ENCODE results near the gene MYO9B.

MYO9B gene

DNA sequence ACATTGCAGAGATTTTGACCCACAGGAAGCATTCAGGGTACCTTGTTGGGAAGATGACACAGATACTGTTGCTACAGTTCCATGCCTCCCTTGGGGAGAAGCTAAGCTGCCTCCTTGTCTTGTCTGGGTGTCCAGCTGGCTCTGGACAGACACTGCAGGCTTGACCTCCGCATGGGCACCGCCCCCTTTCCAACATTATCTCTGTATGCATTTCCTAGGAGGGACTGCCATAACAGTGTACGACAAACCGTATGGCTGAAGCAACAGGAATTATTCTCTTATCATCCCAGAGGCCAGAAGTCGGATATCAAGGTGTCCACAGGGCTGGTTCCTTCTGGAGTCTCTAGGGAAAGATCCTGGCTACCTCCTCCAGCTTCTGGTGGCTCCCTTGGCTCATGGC lies 72.6 kb downstream of the MYO9B start:
- Histone ChIP-seq H3K4me3 (no peak overlapping the region), H3K36me3 (ENCODE audit: insufficient read depth, low read length) (no peaks in the 10 kb centered on the region), H3K9ac (ENCODE audit: insufficient read length) (no peak overlapping the region), H3K9me3 (ENCODE audit: low read depth, low read length) (no peaks in the 10 kb centered on the region), H3K27ac (no peak overlapping the region)
- TF ChIP-seq EZH2 (IDR thresholded peaks at IDR 0.05) (no peak), FOXP2 (optimal IDR thresholded peaks at IDR 0.05; ENCODE audit: control extremely low read depth, extremely low read length, insufficient read depth) (no peak), POLR2AphosphoS5 (IDR thresholded peaks at IDR 0.05; ENCODE audit: borderline replicate concordance, low read depth, low read length) (no peak)
- no peak for DNase-seq (ENCODE audit: low read depth, low spot score)

DNA sequence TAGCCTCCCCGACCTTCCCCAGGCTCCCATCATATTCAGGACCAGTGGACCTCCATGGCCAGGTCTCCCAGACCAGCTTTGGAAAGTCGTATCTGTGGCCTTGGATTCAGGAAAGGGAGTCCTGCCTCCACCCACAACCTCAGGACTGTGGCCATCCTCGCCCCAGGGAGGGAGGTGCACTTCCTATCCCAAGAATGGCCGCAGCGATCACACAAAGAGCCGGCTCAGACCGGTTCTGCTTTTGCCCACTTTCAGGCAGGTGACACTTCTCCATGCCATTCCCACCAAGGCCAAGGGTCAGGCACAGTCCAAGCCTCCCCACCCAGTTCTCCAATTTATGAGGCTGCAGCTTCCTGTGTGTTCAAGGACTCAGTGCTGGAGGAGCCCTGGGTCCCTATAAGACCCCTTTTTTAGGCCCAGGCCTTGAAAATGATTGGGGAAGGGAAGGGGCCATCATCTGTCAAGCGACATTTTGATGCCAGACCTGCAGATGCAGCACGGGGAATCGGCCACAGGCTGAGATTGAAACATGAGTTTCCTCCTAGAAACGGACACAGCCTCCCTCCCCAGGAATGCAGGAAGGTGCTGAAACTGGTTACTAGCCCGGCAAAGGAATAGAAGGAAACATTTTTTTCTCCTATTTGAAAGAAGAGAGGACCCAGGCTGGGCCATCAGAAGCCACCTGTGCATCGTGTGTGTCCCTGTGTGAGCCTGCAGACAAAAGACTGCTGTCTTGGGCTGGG lies 74.0 kb downstream of the MYO9B start:
- no peak overlapping the region for H3K4me3 ChIP-seq
- DNase-seq (ENCODE audit: low read depth, low spot score) = no peak
- H3K9ac ChIP-seq (ENCODE audit: insufficient read length) = no peak overlapping the region
- no peak for TF ChIP-seq FOXP2 (optimal IDR thresholded peaks at IDR 0.05; ENCODE audit: control extremely low read depth, extremely low read length, insufficient read depth)
- no peak for TF ChIP-seq EZH2 (IDR thresholded peaks at IDR 0.05)
- no peak for TF ChIP-seq POLR2AphosphoS5 (IDR thresholded peaks at IDR 0.05; ENCODE audit: borderline replicate concordance, low read depth, low read length)
- H3K36me3 ChIP-seq (ENCODE audit: insufficient read depth, low read length) = no peaks in the 10 kb centered on the region; the same call in 1 of the 2 replicates
- H3K9me3 ChIP-seq (ENCODE audit: low read depth, low read length) = no peaks in the 10 kb centered on the region
- no peak overlapping the region for H3K27ac ChIP-seq

DNA sequence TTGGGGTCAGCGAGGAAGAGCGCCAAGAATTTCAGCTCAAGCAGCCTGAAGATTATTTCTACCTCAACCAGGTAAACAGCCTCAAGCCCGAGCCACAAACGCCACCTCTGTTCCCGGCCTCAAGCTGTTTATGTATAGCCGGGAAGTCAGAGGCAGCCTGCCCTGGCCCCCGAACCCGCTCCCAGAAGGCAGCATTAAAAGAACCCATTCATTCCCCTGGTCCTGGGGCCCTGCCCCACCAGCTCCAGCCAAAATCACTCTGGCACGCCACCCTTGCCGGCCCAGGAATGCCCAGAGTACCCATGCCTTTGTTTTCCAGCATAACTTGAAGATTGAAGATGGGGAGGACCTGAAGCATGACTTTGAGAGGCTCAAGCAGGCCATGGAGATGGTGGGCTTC lies 78.4 kb downstream of the MYO9B start:
- Histone ChIP-seq H3K36me3 (ENCODE audit: insufficient read depth, low read length) (no peaks in the 10 kb centered on the region; the same call in 1 of the 2 replicates), H3K27ac (no peak overlapping the region), H3K9me3 (ENCODE audit: low read depth, low read length) (no peaks in the 10 kb centered on the region), H3K4me3 (no peak overlapping the region), H3K9ac (ENCODE audit: insufficient read length) (no peak overlapping the region)
- DNase-seq (ENCODE audit: low read depth, low spot score) = no peak
- TF ChIP-seq EZH2 (IDR thresholded peaks at IDR 0.05) = no peak
- no peak for TF ChIP-seq POLR2AphosphoS5 (IDR thresholded peaks at IDR 0.05; ENCODE audit: borderline replicate concordance, low read depth, low read length)
- no peak for TF ChIP-seq FOXP2 (optimal IDR thresholded peaks at IDR 0.05; ENCODE audit: control extremely low read depth, extremely low read length, insufficient read depth)

DNA sequence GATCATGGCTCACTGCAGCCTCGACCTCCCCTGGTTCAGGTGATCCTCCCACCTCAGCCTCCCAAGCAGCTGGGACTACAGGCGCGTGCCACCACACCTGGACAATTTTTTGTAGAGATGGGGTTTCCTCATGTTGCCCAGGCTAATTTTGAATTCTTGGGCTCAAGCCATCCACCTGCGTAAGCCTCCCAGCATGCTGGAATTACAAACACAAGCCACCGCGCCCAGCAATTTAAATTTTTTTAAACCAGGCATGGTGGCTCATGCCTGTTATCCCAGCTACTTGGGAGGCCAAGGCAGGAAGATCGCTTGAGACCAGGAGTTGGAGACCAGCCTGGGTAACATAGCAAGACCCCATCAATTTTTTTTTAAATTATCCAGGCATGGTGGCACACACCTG lies 79.7 kb downstream of the MYO9B start:
- H3K27ac ChIP-seq = no peak overlapping the region

DNA sequence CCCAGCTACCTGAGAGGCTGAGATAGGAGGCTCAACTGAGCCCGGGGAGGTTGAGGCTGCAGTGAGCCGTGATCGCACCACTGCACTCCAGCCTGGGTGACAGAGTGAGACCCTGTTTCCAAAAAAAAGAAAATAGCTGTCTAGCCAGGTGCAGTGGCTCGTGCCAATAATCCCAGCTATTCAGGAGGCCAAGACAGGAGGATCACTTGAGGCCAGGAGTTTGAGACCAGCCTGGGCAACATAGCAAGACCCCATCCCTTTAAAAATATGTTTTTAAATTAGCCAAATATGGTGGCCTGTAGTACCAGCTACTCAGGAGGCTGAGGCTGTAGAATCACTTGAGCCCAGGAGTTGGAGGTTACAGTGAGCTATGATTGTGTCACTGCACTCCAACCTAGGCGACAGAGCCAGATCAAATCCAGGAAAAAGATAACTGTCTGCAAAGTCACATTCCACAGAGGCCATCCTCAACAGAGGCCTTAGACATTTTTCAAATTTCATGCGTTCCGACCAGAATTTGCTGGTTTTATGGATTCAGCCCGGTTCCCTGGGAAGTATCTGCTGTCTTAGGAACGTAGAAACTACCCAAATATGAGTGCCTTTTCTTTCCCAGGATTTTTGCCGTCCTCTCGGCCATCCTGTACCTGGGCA lies 80.8 kb downstream of the MYO9B start:
- no peak overlapping the region for H3K9ac ChIP-seq (ENCODE audit: insufficient read length)
- no peak for TF ChIP-seq POLR2AphosphoS5 (IDR thresholded peaks at IDR 0.05; ENCODE audit: borderline replicate concordance, low read depth, low read length)
- no peak for TF ChIP-seq FOXP2 (optimal IDR thresholded peaks at IDR 0.05; ENCODE audit: control extremely low read depth, extremely low read length, insufficient read depth)
- no peak for TF ChIP-seq EZH2 (IDR thresholded peaks at IDR 0.05)
- no peaks in the 10 kb centered on the region for H3K9me3 ChIP-seq (ENCODE audit: low read depth, low read length)
- H3K36me3 ChIP-seq (ENCODE audit: insufficient read depth, low read length) = no peaks in the 10 kb centered on the region; the same call in 1 of the 2 replicates
- H3K4me3 ChIP-seq = no peak overlapping the region
- DNase-seq (ENCODE audit: low read depth, low spot score) = no peak
- no peak overlapping the region for H3K27ac ChIP-seq

More for the DNA sequence above, 79.7 kb downstream of the MYO9B start:
- TF ChIP-seq POLR2AphosphoS5 (IDR thresholded peaks at IDR 0.05; ENCODE audit: borderline replicate concordance, low read depth, low read length) = no peak
- TF ChIP-seq EZH2 (IDR thresholded peaks at IDR 0.05) = no peak
- TF ChIP-seq FOXP2 (optimal IDR thresholded peaks at IDR 0.05; ENCODE audit: control extremely low read depth, extremely low read length, insufficient read depth) = no peak
- Histone ChIP-seq H3K9me3 (ENCODE audit: low read depth, low read length) (no peaks in the 10 kb centered on the region), H3K4me3 (no peak overlapping the region), H3K36me3 (ENCODE audit: insufficient read depth, low read length) (no peaks in the 10 kb centered on the region; the same call in 1 of the 2 replicates), H3K9ac (ENCODE audit: insufficient read length) (no peak overlapping the region)
- no peak for DNase-seq (ENCODE audit: low read depth, low spot score)

DNA sequence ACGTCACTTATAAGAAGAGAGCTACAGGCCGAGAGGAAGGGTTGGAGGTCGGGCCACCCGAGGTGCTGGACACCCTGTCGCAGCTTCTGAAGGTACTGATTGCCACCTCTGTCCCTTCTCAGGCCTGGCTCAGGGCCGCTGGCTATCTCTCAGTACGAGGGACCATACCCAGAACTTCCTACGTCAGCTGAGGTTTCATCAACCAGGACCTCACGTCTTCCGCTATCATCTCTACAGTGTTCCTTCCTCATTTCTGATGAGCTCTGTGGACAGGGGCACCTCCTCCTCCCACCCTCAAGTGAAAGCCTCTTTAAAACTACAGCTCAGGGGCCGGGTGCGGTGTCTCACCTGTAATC lies 81.3 kb downstream of the MYO9B start:
- DNase-seq (ENCODE audit: low read depth, low spot score) = no peak
- TF ChIP-seq POLR2AphosphoS5 (IDR thresholded peaks at IDR 0.05; ENCODE audit: borderline replicate concordance, low read depth, low read length) (no peak), FOXP2 (optimal IDR thresholded peaks at IDR 0.05; ENCODE audit: control extremely low read depth, extremely low read length, insufficient read depth) (no peak), EZH2 (IDR thresholded peaks at IDR 0.05) (no peak)
- H3K9me3 ChIP-seq (ENCODE audit: low read depth, low read length) = no peaks in the 10 kb centered on the region
- H3K9ac ChIP-seq (ENCODE audit: insufficient read length) = no peak overlapping the region
- H3K36me3 ChIP-seq (ENCODE audit: insufficient read depth, low read length) = no peaks in the 10 kb centered on the region; the same call in 1 of the 2 replicates
- no peak overlapping the region for H3K4me3 ChIP-seq
- H3K27ac ChIP-seq = no peak overlapping the region

DNA sequence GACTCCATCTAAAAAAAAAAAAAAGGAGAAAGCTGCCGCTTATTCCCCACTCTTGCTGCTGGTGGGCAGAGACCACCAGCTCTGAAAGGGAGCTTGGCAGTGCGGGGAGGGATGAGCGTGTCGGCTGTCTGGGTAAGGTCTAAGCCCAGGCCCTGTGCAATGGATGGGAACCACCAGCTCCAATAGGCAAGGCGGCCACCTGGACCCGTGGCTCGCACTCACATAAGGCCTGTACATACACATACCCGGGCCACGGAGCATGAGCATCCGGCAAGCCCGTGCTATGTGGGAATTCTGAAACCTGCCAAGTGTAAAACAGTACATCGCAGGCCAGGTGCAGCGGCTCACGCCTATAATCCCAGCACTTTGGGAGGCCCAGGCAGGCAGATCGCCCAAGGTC lies 83.0 kb downstream of the MYO9B start:
- no peak overlapping the region for H3K9ac ChIP-seq (ENCODE audit: insufficient read length)
- no peaks in the 10 kb centered on the region for H3K9me3 ChIP-seq (ENCODE audit: low read depth, low read length)
- TF ChIP-seq POLR2AphosphoS5 (IDR thresholded peaks at IDR 0.05; ENCODE audit: borderline replicate concordance, low read depth, low read length) (no peak), FOXP2 (optimal IDR thresholded peaks at IDR 0.05; ENCODE audit: control extremely low read depth, extremely low read length, insufficient read depth) (no peak), EZH2 (IDR thresholded peaks at IDR 0.05) (no peak)
- H3K27ac ChIP-seq = no peak overlapping the region
- H3K4me3 ChIP-seq = no peak overlapping the region
- DNase-seq (ENCODE audit: low read depth, low spot score) = no peak
- peaks cover 15% of the 10 kb centered on the region for H3K36me3 ChIP-seq (ENCODE audit: insufficient read depth, low read length)

DNA sequence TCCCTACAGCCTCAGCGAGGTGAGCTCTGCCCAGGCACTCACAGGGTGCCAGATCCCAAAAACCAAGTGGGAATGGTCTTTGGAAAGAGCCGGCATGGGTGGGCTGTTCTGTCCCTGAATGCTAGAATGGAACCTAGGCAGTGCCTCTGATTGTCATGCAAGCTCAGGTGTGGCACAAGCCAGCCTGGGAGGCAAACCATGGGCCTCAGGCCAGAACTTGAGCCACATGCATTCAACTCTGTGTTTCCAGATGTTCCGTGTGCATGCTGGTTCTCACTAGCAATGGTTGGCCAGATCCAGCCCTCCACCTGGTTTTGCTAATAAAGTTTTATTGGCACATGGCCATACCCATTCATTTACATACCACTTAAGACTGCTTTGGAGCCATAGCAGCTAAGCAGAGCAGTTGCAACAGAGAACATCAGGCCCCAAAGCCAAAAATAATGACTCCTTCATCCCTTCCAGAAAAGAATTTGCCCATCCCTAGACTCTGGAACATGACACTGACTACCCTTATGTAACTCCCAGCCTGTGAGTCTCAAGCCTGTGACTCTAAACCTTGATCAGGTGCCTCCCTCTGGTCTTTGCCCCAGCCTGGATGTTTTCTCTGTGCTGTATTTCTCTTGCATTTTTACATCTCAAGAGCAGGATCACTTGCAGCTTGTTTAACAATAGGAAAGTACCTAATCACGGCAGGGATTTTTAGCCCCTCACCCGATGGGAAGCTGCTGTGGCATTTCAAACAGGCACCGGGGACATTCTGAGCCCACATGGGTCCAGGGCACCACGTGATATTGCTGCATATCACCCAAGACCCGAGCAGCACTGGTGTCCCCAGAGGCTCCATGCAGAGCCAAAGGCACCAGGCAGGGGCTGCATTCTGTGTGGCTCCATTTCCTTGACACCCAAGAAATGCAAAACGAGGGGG lies 84.2 kb downstream of the MYO9B start:
- no peaks in the 10 kb centered on the region for H3K9me3 ChIP-seq (ENCODE audit: low read depth, low read length)
- no peak for TF ChIP-seq FOXP2 (optimal IDR thresholded peaks at IDR 0.05; ENCODE audit: control extremely low read depth, extremely low read length, insufficient read depth)
- no peak for TF ChIP-seq EZH2 (IDR thresholded peaks at IDR 0.05)
- TF ChIP-seq POLR2AphosphoS5 (IDR thresholded peaks at IDR 0.05; ENCODE audit: borderline replicate concordance, low read depth, low read length) = no peak
- no peak overlapping the region for H3K4me3 ChIP-seq
- H3K27ac ChIP-seq = 0 out of 2 replicates have a peak overlapping the region, but pooled peaks have one; percentile 46
- H3K9ac ChIP-seq (ENCODE audit: insufficient read length) = no peak overlapping the region
- peaks cover 24% of the 10 kb centered on the region for H3K36me3 ChIP-seq (ENCODE audit: insufficient read depth, low read length)
- no peak for DNase-seq (ENCODE audit: low read depth, low spot score)
